Adrenal gland (tissue), 5 donors: ENCODE results near the gene HOXB8.

Source experiments
- POLR2A ChIP-seq, 2 donors: fragments of 450-650 bp; IDR thresholded peaks; one replicate each; pipeline ENCODE4 v1.6.1; 2017; ENCODE audit warnings: antibody characterized with exemption in 2 of 2, mild to moderate bottlenecking in 2 of 2, moderate library complexity in 1 of 2
- TF ChIP-seq, protein P1 (sequence below), 6 experiments: fragments of 450-650 bp in 4 of 6; fragments of 200-600 bp in 2 of 6; sonication (generic) in 1 of 6; IDR thresholded peaks; 1 replicate in 5 of 6; 2 replicates in 1 of 6; pipeline versions ENCODE4 v1.5.1 to v1.8.0; 2016 to 2021; ENCODE audit warnings: antibody characterized with exemption in 6 of 6, mild to moderate bottlenecking in 2 of 6, moderate library complexity in 1 of 6
- donor health status: DM: no; HTN: no; CAD: no.

DNA sequence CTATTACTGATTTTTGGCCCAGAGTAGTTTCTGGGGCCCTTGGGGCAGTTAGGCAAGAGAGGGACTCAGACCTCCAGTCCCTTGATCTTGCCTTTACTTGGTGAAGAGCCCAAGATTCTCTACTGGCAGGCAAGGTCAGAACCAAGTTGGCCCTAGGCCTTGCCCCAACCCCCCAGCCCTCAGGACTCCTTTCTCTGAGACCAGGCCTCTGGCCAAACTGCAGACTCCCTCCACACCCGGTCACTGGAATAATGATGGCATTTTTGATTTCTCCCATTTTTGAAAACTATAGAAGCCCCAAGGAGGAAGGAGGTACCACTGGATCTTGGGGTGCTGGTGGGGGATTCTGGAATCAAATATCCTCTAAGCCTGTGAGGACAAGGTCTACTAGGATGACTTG lies 29.1 kb upstream of the HOXB8 start:
- TF ChIP-seq, protein P1, sequence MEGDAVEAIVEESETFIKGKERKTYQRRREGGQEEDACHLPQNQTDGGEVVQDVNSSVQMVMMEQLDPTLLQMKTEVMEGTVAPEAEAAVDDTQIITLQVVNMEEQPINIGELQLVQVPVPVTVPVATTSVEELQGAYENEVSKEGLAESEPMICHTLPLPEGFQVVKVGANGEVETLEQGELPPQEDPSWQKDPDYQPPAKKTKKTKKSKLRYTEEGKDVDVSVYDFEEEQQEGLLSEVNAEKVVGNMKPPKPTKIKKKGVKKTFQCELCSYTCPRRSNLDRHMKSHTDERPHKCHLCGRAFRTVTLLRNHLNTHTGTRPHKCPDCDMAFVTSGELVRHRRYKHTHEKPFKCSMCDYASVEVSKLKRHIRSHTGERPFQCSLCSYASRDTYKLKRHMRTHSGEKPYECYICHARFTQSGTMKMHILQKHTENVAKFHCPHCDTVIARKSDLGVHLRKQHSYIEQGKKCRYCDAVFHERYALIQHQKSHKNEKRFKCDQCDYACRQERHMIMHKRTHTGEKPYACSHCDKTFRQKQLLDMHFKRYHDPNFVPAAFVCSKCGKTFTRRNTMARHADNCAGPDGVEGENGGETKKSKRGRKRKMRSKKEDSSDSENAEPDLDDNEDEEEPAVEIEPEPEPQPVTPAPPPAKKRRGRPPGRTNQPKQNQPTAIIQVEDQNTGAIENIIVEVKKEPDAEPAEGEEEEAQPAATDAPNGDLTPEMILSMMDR (IDR thresholded peaks at IDR 0.05), result no peak
- TF ChIP-seq POLR2A (IDR thresholded peaks at IDR 0.05), result no peak
